Right hindlimb (tissue), 1 donor: ENCODE results near the gene ARHGDIA.
A peak's percentile ranks its signal among the peaks of the same experiment; 100 is the strongest.

Experiments used
- DNase-seq: peaks from one replicate; pipeline ENCODE4 v3.0.0-alpha.2; 2018

The ARHGDIA gene

DNA sequence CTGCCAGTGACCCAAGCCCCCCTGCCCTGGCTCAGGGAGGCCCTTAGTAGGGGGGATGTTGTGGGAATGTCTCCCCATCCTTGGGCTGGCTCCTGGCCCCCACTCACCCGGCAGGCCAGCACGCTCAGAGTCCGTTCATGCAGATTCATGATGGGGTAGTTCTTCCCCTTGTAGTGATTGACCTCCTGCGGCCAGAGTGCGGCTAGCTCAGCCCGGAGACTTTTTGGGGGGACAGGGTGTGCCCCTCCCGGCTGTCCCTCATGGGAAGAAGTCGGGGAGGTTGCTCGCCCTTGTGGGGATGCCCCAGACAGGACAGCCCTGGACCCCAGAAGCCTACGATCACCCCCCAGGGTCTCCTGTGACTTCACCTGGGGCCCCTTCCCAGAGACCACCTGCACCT, 34.9 kb upstream of the ARHGDIA start:
- peak; percentile 15 for DNase-seq

DNA sequence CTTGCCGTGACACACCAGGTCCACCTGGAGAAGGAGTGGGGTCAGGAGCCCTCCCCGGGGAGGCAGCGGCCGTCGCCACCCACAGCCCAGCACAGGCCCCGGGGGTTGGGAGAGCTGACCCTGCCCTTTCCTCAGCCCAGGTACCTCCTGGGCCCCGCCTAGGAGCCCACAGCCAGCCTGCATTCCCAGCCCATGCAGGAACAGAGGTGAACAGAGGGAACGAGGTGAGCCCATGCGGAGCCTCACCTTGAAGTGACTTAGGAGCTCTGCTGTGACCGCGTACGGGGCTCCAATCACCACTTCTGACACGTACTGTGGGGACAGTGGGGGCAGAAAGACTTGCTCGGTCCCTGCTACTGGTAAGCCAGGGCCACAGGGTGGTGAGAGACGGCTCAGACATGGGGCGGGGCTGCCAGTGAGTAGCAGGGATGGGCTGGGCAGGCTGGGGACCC, 34.3 kb upstream of the ARHGDIA start:
- no peak for DNase-seq

DNA sequence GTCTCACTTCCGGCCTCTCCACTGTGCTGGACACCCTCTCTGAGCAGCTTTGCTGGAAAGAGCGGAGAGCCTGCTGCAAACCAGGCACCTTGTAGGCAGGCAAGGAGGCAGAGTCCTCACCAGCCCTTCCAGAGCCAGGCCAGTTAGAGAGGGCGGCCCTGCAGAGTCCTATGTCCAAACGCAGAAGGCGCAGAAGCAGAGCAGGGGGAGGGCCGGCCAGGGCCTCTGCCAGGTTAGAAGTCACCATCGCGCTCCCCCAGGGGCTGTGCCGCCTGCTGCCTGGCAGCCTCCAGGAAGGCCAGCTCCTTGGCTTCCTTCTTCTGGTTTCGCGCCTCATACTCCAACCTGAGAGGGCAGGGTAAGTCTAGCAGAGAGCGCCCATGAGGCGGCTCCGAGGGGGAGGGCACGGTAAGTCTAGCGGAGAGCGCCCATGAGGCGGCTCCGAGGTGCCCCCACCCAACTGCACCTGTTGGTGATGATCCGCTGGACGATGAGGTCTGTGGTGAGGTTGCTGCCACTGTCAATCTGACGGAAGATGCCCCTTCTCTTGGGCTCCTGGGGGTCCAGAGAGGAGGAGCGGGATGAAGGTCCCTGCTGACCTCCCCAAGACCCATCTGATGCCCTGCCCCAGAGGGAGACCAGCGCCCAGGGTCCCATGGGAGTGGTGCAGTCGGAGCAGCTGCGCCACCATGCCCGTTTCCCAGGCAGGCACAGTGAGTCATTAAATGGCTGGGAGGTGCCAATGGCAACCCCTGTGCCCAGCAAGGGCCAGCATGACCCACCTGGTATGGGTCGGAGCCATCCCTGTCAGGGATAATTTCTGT, 33.7 kb upstream of the ARHGDIA start:
- DNase-seq: peak; percentile 17

DNA sequence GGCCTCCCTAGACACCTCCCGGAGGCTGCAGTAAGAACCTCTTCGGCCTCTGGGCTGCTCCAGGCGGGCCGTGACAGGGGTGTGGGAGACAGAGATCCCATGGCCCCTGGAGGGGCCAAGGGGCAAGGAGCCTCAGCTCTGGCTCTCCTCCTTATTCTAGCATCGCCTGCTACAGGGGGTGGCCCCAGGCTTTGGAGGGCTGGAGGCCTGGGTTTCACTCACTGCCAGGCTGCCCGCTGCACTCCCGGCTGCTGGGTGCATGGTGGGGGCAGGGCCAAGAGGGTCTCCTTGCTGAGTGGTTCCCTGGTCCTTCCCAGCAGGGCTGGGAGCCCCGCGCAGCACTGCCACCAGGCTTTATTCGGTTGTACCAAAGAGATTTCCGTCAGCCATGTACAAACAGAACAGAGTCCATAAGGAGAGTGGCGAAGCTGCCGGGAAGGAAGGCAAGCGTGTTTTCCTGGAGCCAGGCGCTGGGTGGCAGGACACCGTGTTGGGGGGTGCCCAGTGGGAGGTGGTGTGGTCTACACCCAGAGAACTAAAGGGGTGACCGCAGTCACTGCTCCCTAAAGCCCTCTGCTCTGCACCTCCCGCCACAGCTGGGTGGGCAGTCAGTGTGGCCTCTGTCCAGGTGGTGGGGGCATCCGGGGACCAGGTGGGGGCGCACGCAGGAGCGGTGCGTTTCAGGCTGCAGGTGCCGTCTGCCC, 32.9 kb upstream of the ARHGDIA start:
- no peak for DNase-seq

DNA sequence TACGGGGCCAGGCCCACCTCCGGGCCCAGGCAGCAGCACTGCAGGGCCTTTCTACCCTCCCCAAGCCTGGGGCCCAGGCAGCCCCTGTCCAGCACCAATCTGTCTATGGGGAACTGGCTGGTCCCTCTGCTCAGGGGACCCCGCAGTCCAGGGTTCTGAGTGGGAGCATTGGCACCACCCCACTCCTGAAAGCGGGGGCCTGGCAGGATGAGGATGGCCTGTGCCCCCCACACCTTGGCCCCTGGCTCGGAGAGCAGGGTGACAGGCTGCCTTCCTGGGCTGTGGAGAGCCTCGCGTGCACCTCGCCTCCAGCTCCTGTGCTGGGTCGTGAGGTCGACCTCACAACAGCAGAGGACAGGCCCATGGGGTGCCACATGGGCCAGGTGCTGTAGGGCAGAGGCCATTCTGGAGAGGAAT, 32.3 kb upstream of the ARHGDIA start:
- peak; percentile 24 for DNase-seq

DNA sequence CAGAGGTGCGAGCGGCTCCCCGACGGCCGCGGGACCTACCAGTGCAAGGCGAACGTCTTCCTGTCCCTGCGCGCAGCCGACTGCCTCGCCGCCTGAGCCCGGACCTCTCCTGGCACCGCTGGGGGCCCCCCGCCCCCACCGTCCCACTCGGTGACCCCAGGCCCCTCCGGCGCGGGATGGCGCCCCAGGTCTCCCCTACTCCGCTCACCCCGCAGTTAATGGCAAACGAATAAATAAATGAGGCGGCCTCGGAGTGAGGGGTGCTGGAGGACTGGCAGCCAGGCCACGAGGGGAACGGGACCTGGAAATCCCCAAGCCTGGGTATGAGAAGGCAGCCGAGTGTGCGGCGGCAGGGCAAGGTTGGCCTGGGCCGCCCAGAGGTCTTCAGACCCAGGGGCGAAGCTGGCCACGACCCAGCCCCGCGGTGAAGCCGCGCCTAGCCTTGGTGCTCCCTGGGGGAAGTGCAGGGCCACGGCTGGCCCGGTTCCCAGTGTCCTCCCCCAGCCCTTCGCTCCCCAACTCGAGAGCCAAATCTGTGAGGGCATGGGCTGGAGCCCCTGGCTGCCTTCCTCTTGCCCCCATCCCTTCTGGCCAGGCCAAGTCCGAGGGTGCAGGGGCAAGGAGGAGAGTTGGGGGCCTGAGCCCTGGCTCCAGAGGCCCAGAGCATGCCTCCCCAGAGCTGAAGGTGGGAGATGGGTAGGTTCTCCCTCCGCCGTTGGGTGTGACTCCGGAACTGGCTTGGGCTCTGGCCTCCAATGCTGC, 31.7 kb upstream of the ARHGDIA start:
- peak; percentile 21 for DNase-seq

DNA sequence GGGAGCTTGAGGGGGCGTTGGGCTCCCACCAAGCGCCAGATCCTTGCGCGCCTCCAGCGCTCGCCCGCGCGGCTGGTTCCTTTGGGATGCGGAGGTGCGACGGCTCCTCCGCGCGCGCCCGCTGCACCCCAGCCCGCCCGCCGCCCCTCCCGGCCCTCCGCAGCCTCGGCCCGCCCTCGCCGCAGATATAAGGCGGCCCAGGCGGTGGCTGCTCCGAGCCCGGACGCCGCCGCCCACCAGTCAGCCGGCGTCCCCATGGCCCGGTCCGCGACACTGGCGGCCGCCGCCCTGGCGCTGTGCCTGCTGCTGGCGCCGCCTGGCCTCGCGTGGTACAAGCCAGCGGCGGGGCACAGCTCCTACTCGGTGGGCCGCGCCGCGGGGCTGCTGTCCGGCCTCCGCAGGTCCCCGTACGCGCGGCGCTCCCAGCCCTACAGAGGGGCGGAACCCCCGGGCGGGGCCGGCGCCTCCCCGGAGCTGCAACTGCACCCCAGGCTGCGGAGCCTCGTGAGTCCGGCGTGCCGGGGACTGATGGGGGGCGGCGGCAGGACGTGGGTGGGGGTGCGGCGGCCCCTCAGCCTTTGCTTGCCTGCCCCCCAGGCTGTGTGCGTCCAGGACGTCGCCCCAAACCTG, 31.0 kb upstream of the ARHGDIA start, which contains the start of gene NPB:
Gene NPB (plus strand): TSS at position 216 of the 630 bp plus-strand sequence. CDS start 40 bp downstream, at position 256.
- DNase-seq: no peak

DNA sequence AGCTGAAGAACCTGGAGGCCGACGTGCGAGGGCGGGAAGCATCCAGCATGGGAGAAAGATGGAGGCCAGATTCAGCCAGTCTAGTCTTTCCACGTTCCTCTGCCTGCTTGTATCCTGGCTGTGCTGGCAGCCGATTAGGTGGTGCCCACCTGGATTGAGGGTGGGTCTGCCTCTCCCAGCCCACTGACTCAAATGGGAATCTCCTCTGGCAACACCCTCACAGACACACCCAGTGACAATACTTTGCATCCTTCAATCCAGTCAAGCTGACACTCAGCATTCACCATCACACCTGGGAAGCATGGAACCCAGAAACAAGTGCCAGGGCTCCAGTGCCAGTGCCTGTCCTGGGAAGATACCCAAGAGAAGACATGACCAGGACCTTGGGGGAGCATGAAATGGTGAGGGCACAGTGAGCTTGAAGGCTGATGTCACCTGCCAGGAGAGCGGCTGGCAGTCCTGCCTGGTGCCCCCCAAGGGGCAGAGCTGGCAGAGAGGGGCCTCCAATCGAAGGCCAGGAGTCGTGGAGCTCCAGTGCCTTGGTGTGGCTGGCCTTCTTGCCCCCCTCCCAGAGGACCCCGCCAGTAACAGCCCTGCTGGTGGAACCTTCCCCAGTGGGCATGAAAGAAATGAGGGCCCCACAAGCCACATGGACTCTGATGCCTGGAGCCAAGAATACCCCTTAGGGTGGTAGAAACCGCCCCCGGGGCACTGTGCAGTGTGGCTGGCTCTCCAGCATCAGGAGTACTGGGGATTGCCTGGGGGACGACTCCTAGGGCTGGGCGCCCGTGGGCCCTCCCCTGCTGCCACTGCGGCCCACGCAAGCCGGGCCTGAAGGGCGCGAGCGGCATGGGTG, 30.3 kb upstream of the ARHGDIA start:
- no peak for DNase-seq

DNA sequence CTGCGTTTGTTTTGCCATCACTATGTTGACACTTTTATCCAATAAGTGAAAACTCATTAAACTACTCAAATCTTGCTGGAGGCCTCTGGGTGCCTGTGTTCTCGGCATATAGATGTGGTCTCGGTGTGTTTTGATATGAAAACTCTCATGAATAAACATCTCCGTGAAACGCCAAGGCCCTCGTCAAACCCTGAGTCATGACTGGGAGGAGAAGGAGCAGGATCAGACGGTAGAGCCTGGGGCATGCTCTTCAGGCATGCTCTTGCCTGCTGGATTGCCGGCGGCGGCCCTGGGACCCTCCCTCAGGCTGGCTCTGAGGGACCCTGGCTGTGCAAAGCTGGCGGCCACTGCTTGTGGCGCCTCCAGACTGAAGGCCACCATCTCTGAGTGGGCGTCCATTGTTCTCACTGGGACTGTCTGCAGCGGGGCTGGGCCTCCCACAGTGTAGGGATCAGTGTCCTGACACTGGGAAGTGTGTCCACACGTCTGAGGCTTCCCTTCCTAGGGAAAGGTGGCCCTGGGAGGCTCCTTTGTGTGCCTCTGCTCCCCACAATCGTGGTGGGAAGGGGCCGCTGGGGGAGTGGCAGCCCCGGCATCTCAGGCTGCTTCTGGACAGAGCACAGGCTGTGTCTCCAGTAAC, 29.2 kb upstream of the ARHGDIA start:
- DNase-seq: no peak

DNA sequence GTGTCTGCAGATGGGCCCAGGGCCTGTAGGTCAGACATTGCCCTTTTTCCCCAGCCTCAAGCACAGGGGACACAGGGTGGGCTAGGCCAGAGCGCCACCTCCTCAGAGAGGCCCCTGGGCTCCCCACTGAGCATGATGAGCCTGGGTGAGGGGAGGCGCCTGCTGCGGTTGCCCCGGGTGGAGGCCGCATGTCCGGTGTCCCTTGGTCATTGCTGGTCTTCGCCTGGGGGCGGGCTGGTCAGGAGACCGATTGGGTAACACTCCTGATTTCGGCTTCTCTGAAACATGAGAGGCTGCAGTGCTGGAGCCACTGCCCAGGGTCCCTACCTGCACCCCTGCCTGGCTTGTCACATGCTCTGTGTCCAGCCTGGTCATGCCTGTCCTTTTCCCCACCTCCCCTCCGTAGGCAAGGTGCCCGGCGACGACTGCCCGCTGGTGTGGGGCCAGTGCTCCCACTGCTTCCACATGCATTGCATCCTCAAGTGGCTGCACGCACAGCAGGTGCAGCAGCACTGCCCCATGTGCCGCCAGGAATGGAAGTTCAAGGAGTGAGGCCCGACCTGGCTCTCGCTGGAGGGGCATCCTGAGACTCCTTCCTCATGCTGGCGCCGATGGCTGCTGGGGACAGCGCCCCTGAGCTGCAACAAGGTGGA, 28.5 kb upstream of the ARHGDIA start:
- DNase-seq: no peak

DNA sequence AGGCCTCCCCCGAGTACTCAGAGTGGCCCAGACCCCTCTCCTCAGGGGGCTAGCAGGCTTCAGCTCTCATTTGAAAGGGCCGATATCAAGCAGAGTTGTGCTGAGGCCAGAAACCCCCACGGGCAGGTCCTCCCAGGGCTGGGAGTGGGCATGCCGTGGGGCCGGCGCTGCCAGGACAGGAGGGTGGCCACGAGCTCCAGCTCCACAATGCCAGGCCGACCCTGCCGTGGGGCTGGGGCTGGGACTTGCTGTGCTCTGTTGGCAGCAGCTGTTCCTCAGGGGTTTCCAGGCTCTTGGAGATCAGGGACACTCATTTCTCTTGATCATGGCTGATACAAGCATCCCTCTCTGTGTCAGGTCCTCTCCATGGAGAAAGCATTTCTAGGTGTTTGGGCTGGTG, 27.7 kb upstream of the ARHGDIA start:
- DNase-seq: no peak

DNA sequence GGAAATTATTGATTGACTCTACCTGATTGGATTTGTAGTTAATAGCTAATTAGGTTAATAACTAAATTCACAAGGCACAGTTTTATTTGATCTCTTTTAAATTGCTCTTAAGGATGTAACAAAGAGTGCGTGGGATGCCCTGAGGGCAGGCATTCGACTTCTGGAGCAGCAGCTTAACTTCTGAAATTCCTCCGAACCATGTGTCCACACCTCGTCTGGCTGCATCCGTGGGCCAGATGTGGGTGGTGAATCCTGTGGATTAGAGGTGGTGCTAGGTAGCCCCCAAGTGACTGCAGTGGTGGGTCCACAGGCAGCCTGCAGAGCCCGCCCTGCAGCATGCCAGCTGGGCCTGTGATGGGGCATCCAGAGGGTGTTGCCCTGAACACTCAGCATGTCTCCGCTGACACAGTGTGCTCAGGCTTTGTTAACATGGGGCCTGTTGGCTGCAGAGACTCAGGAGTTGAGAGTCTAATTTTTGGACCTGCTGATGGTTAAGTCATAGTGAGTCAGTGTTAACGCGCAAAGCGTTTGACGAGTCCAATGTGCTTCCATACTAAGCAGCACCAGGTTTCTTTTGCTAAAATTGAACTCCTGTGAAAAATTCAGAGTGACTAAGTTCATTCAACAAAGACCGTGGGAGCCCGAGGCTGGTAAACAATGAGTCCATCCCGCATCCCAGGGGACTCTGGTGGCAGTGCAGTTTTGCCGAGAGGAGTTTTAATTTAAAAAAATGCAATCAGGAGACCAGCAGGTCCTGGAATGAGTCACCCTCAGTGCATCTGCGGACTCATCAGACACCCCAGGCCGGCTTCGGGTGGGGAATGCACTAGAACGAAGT, 27.1 kb upstream of the ARHGDIA start:
- no peak for DNase-seq

DNA sequence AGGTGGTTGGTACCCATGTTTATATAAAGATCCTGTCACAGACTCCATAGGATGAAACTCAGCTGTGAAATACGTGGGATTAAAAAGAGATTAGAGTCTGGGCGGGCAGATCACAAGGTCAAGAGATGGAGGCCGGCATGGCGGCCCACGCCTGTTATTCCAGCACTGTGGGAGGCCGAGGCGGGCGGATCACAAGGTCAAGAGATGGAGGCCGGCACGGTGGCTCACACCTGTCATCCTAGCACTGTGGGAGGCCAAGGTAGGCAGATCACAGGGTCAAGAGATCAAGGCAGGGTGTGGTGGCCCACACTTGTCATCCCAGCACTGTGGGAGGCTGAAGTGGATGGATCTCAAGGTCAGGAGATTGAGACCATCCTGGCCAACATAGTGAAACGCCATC, 24.3 kb upstream of the ARHGDIA start:
- no peak for DNase-seq

DNA sequence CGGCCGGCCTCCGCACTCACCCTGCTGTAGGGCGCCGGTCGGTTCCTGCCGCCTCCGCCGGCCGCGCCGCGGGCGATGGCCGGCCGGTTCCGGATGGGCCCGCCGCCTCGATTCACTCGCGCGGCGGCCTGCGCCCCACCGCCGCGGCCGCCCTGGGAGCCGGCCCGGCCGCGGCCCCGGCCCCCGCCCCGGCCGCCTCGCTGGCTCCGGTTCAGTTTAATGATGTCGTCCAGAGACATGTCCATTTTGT, 20.1 kb upstream of the ARHGDIA start:
- no peak for DNase-seq

DNA sequence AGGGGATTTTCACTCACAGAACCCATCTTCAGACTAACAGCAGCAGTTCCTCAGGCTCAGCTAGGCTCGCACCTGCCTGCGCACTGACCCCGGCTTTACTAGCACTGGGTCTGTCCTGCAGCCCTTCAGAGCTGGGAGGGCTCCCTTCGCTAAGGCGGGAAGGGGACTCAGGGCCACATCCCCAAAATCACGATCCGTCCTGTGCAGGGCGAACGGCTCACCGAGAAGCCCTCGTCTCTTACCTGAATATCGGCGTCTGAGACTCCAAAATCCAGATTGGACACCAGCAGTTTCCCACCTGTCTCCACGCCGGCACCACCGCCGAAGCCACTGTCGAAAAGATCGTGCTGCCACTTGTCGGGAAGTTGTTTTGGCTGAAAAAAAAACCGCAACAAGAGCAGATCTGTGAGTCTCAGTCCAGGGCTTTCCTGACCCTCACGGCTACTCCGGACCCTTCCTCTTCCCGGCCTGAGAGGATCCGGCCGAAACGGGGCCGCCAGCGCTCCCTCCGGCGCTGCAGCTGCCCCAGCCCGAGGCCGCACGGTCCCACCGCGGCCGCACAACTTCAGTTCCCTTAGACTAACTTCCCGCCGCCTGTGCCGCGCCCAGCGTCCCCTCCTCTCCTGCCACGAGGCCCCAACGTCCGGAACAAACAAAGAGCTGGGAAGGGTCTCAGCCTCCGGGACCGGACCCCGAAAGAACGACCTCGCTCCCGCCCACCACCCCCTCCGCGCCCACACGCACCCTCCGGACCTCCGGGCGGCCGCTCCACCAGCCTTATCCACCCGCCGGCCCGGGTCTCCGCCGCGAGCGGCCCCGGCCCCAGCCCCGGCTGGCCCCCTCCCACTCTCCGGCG, 19.5 kb upstream of the ARHGDIA start:
- peak; percentile 19 for DNase-seq

DNA sequence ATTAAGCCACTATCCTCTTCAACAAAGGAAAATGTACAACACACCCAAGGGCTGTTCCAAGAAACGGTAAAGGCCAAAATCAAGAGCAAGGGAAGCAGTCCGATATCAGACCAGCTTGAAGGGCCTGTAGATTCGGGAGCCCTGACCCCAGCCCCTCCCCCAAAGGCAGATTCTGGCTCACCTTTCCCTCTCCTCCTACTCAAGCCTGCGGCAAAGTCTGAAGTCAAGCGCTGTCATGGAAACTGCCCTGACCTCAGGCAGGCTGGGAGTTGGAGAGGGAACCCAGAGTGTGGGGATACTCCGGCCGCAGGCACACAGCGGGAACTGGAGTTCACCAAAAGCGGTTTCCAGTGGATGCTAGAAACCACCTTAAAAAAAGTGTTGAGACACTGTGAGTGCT, 18.5 kb upstream of the ARHGDIA start:
- no peak for DNase-seq

DNA sequence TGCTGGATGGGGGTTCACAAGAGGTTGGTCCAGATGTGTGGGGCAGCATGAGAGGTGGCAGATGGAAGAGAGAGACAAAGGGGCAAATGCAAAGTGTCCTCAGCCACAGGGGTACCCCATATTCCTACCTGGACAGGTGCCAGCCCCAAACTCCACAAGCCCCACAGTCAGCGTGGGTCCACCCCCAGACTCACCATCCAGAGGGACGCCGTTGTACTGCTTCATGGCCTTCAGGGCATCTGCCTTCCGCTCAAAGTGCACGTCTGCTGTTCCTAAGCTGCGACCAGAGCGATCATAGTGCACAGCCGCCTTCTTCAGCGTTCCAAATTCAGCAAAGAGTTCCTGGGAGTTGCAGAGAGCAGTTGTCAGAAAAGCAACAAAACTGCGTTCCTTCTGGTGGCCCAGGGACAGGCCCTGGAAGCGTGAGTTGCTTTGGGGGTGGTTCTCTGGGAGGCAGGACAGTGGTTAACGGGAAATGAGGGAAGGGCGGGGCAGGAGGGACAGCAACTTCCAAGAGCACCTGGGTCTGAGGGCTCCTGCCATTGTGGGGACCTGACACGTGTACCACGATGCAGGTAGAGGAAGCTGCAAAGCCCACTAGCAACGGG, 18.0 kb upstream of the ARHGDIA start:
- no peak for DNase-seq

DNA sequence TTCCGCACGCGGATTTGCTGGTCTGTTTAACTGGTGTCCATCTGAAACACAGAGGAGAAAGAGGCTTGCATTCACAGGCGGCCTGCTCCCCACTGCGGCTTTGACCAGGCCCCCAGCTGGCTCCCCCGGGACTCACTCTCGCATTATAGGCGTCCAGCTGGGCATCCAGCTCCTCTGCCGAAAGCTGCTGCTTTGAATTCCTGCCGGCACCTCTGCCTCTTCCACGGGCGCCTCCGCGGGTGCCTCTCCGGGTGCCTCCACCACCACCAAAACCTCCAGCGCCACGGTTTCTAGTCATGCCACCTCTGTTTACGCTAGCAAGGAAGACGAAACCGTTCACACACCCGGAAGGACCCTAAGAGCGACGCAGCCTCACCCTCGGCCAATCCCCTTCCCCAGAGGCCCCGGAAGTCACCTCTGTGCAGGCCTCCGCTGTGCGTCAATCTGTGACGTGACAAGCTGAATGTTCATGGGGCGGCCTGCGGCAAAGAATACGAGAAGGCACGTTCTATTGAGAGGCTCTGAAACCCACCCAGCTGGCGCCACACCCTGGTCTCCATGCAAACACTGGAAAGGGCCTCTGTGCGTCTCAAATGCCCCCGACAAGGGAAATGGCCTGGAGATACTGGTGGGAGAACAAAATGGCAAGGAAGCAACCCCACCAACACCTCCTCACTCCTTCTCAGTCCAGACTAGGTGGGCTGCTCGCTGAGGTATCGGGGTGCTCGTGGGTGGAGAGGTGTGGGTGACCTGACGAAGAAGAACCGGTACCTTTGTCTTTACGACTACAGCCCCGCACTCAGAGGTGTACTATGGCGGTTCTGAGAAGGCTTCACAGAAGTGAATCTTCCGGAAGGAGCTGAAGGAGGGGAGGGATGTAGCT, 17.2 kb upstream of the ARHGDIA start:
- no peak for DNase-seq
